A549 (cell line): ENCODE measurements around the gene PLA2G4B.

Experiments used
- CTCF ChIP-seq: fragments of >200 bp; sonication (Bioruptor Twin); formaldehyde crosslinking; IDR thresholded peaks from 3 replicates; pipeline ENCODE4 v1.5.1; 2016
- EP300 ChIP-seq, 2 experiments: fragments of >200 bp; sonication (Bioruptor Twin); formaldehyde crosslinking; IDR thresholded peaks; 2 replicates in 1 of 2; 3 replicates in 1 of 2; pipeline ENCODE4 v1.6.1; 2016 to 2017
- RCOR1 ChIP-seq: fragments of 150-350 bp; IDR thresholded peaks from 2 replicates; pipeline ENCODE4 v1.6.1; 2014; ENCODE audit warnings: antibody characterized with exemption, low read length, low read depth
- RFX5 ChIP-seq: fragments of 450-650 bp; IDR thresholded peaks from 2 replicates; pipeline ENCODE4 v1.7.1; 2014; ENCODE audit warnings: antibody characterized with exemption, mild to moderate bottlenecking, moderate library complexity
- SMC3 ChIP-seq: fragments of >200 bp; sonication (Bioruptor Twin); formaldehyde crosslinking; IDR thresholded peaks from 3 replicates; pipeline ENCODE4 v1.6.1; 2018; ENCODE audit warnings: inconsistent platforms
- TF ChIP-seq, protein P1 (sequence below): IDR thresholded peaks from 2 replicates; pipeline ENCODE4 v1.6.1; 2012

- TF ChIP-seq CTCF: no peak
- no peak for TF ChIP-seq EP300 (IDR thresholded peaks at IDR 0.05)
- no peak for TF ChIP-seq SMC3
- no peak for TF ChIP-seq RCOR1
- no peak for TF ChIP-seq RFX5
- TF ChIP-seq, protein P1, sequence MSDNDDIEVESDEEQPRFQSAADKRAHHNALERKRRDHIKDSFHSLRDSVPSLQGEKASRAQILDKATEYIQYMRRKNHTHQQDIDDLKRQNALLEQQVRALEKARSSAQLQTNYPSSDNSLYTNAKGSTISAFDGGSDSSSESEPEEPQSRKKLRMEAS: no peak
Observed at GRCh38 chr15:41882689-41883483, 44.2 kb downstream of the PLA2G4B start.
